Tibial artery (tissue), 4 donors: ENCODE results near the gene SBK2.

Experiments used
- DNase-seq, 2 donors: peaks; one replicate each; pipeline ENCODE4 v3.0.0-alpha.2; 2019
- H3K27ac ChIP-seq, 2 donors: fragments of 200-600 bp; sonication (generic) in 1 of 2; 1 replicate in 1 of 2; 2 replicates in 1 of 2; pipeline ENCODE4 v1.5.1; 2018 to 2019; ENCODE audit warnings: mild to moderate bottlenecking in 1 of 2
- H3K27me3 ChIP-seq, 2 donors: fragments of 200-600 bp; sonication (generic) in 1 of 2; one replicate each; pipeline versions ENCODE4 v1.5.1 to v1.6.0; 2016 to 2019
- H3K36me3 ChIP-seq, 3 donors: fragments of 200-600 bp; sonication (generic) in 2 of 3; one replicate each; pipeline ENCODE4 v1.5.1; 2016 to 2019; ENCODE audit warnings: mild to moderate bottlenecking in 2 of 3
- H3K4me1 ChIP-seq, 4 donors: fragments of 200-600 bp; sonication (generic) in 2 of 4; 1 replicate in 3 of 4; 2 replicates in 1 of 4; pipeline ENCODE4 v1.5.1; 2016 to 2019
- H3K4me3 ChIP-seq, 2 donors: fragments of 200-600 bp; sonication (generic) in 1 of 2; 1 replicate in 1 of 2; 2 replicates in 1 of 2; pipeline ENCODE4 v1.5.1; 2018 to 2019; ENCODE audit warnings: mild to moderate bottlenecking in 2 of 2
- H3K9me3 ChIP-seq, 3 donors: fragments of 200-600 bp; sonication (generic) in 1 of 3; one replicate each; pipeline ENCODE4 v1.5.1; 2016 to 2019
- intact Hi-C: fragments of 100-400 bp; cut with DNase I; formaldehyde crosslinking; loops from one replicate; pipeline ENCODE4 v1.15.0; 2023; ENCODE audit warnings: low total_unique reads
- TF ChIP-seq, protein P1 (sequence below), 2 experiments: fragments of 200-600 bp in 1 of 2; fragments of 450-650 bp in 1 of 2; IDR thresholded peaks; one replicate each; pipeline ENCODE4 v1.5.1; 2017 to 2019; ENCODE audit warnings: antibody characterized with exemption in 2 of 2, mild to moderate bottlenecking in 1 of 2, moderate library complexity in 1 of 2

SBK2 gene

DNA sequence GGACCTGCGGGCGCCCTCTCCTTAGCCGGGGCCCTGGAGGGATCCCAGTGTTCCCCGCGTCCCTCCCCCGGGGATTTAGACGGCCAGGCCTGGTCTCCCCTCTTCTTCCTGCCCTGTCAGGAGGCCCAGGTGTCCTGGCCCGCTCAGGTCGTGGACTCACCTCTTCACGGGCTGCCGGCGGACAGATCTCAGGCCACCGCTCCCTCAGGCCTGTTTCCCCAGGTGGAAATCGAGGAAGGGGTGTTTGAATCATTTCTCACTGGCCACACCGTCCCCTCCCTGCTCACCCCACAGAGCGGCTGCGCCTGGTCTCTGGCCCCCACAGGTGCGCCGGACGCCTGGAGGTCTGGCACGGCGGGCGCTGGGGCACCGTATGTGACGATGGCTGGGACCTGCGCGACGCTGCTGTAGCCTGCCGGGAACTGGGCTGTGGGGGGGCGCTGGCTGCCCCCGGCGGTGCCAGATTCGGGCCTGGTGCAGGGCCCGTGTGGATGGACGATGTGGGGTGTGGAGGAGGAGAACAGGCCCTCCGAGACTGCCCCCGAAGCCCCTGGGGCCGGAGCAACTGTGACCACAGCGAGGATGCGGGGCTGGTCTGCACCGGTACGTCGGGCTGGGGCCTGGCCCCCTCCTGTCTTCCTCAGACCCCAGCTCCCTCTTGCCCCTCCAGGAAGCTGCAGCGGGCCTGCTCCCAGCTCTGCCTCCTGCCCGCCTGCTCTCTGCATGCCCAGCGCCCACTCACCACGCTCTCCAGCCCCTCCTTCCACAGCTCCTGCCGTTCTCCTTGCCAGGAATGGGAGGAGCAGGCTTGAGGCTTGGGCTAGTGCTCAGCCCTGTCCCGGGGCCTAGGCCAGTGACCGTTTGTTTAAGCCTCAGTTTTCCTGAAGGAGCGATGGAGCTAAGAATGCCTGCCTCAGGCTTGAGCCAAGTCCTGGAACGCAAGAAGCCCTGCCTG lies 46.2 kb downstream of the SBK2 start:
- Histone ChIP-seq H3K27ac (peak overlapping the region; percentile 18 to 22), H3K36me3 (no peaks in the 10 kb centered on the region), H3K4me3 (no peak overlapping the region), H3K27me3 (peaks cover 0 to 75% of the 10 kb centered on the region in 2 donors), H3K9me3 (no peaks in the 10 kb centered on the region), H3K4me1 (peaks cover 0 to 51% (median 25%) of the 10 kb centered on the region in 4 donors)
- TF ChIP-seq, protein P1, sequence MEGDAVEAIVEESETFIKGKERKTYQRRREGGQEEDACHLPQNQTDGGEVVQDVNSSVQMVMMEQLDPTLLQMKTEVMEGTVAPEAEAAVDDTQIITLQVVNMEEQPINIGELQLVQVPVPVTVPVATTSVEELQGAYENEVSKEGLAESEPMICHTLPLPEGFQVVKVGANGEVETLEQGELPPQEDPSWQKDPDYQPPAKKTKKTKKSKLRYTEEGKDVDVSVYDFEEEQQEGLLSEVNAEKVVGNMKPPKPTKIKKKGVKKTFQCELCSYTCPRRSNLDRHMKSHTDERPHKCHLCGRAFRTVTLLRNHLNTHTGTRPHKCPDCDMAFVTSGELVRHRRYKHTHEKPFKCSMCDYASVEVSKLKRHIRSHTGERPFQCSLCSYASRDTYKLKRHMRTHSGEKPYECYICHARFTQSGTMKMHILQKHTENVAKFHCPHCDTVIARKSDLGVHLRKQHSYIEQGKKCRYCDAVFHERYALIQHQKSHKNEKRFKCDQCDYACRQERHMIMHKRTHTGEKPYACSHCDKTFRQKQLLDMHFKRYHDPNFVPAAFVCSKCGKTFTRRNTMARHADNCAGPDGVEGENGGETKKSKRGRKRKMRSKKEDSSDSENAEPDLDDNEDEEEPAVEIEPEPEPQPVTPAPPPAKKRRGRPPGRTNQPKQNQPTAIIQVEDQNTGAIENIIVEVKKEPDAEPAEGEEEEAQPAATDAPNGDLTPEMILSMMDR (IDR thresholded peaks at IDR 0.05), result no peak
- DNase-seq, result no peak
- intact Hi-C loops, result no loop called here

DNA sequence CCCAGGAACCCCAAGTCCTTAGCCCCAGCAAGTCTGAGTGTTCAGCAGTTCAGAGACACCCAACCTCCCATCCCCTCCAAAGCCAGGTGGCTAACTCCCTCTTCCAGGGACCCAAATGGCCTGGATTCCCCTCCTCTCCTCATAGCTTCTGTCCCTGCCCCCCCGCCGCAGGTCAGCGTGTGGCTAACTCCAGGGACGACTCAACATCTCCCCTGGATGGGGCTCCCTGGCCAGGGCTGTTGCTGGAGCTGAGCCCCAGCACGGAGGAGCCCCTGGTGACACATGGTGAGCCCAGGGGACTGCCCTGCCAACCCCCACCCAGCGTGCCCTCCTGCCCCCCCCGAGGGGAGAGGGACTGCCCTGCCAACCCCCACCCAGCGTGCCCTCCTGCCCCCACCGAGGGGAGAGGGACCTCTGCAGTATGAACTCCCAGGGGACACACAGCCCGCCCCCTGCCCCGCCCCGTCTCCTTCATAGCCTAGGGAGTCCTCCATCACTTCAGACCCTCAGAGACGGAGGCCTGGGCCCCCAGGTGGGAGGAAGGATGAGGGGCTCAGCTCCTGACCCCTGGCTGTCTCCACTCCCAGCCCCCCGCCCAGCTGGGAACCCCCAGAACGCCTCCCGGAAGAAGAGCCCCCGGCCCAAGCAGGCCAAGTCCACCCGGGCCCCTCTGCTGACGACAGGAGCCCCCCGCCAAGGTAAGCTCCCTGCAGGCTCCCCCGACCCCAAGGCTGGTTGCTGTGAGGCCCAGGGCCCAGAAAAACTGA lies 47.0 kb downstream of the SBK2 start:
- Histone ChIP-seq H3K4me3 (peak overlapping the region in 1 of 2 donors; percentile 38), H3K27me3 (peaks cover 0 to 83% of the 10 kb centered on the region in 2 donors), H3K27ac (peak overlapping the region in 1 of 2 donors; percentile 86), H3K4me1 (peaks cover 0 to 59% (median 32%) of the 10 kb centered on the region in 4 donors), H3K9me3 (no peaks in the 10 kb centered on the region), H3K36me3 (no peaks in the 10 kb centered on the region)
- DNase-seq, result no peak
- TF ChIP-seq, protein P1 (IDR thresholded peaks at IDR 0.05), result no peak
- intact Hi-C loops, result no loop called here

DNA sequence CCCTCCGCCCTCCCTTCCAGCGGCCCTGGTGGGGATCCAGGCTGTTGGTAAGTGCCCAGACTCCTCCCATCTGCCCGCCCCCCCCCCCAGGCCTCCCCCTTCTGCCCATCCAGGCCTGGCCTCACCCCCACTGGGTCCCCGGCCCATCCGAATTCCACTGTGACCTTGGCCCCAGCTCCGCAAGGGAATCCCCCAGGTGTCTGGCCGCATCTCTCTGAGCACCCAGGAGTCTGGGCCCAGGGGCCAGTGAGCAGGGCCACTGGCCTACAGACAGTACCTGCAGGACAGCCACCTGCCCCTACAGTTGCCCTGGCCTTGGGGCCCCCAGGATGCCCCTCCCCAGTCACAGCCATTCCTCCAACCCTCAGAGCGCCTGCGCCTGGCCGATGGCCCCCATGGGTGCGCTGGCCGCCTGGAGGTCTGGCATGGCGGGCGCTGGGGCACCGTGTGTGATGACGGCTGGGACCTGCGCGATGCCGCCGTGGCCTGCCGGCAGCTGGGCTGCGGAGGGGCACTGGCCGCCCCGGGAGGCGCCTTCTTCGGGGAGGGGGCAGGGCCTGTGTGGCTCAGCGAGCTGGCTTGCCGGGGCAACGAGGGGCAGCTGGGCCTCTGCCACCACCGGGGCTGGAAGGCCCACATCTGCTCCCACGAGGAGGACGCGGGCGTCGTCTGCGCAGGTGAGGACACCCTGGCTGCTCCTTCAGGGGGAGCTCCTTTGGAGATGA lies 47.8 kb downstream of the SBK2 start:
- Histone ChIP-seq H3K36me3 (no peaks in the 10 kb centered on the region), H3K4me3 (peak overlapping the region in 1 of 2 donors; percentile 38), H3K27ac (peak overlapping the region; percentile 33 to 86), H3K27me3 (peaks cover 0 to 83% of the 10 kb centered on the region in 2 donors), H3K9me3 (no peaks in the 10 kb centered on the region), H3K4me1 (peaks cover 0 to 67% (median 40%) of the 10 kb centered on the region in 4 donors)
- intact Hi-C loops, result no loop called here
- DNase-seq, result no peak
- TF ChIP-seq, protein P1 (IDR thresholded peaks at IDR 0.05), result no peak

DNA sequence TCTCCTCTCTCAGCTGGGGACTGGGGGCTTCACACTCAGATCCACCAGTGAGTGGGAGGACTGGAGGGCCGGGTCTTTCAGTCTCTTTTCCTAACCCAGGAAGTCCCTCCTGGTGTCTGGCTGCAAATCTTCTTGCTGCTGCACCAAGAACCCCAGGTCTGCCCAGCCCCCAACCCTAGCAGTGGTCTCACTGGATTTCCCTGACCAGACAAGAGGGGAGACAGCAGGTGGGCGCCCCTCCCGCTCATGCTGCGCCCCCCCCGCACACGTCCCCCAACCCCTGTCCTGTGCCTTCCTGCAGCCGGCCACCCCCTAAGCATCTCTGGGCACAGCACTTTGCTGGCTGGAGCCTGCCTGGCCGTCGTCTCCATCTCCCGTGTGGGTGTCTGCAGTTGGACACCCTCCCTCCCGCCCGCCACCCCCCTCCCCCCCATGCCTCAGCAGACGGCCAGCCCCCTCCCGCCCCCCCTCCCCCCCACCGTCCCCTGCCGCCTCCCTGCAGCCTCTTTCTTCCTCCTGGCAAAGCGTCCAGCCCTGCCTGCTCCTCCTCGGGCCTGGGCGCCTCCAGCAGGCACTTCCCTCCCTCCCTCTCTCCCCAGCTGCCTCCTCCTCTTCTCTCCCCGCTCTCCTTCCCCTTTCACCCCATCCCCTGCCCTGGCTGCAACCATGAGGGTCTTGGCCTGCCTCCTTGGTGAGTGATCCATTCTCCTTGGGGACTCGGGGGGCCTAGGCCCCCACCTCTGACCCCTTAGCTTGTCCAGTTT lies 48.8 kb downstream of the SBK2 start, which contains the start of gene SSC5D:
Gene SSC5D (plus strand): TSS at position 513 of the 764 bp plus-strand sequence. CDS start 154 bp downstream, at position 667.
- TF ChIP-seq, protein P1 (IDR thresholded peaks at IDR 0.05), result no peak
- H3K4me1 ChIP-seq, result peaks cover 0 to 64% (median 42%) of the 10 kb centered on the region in 4 donors
- H3K9me3 ChIP-seq, result no peaks in the 10 kb centered on the region
- peaks cover 0 to 83% of the 10 kb centered on the region in 2 donors for H3K27me3 ChIP-seq
- H3K36me3 ChIP-seq, result peaks cover under 1 to 10% (median 10%) of the 10 kb centered on the region in 3 donors
- DNase-seq, result no peak
- intact Hi-C loops, result no loop called here
- peak within 1 kb of the TSS in 1 of 2 donors; percentile 38 for H3K4me3 ChIP-seq
- peak within 1 kb of the TSS; percentile 60 to 86 for H3K27ac ChIP-seq
